Peyer's patch (tissue), 4 donors: ENCODE measurements around the gene LIMS1. TPM values are rescaled to one million over a fixed set of nuclear protein-coding genes. Genes with fewer than 3 reads are reported as not detected.
A peak's percentile ranks its signal among the peaks of the same experiment; 100 is the strongest.

Experiments
- DNase-seq, 3 donors: peaks; one replicate each; pipeline ENCODE4 v3.0.0-alpha.2; 2017 to 2019
- H3K27ac ChIP-seq, 4 donors: fragments of 200-600 bp; sonication (generic); one replicate each; pipeline ENCODE4 v1.5.1; 2016 to 2019
- H3K27me3 ChIP-seq, 2 donors: fragments of 200-600 bp; sonication (generic); one replicate each; pipeline ENCODE4 v1.5.1; 2019
- H3K36me3 ChIP-seq, 3 donors: fragments of 200-600 bp; sonication (generic); one replicate each; pipeline ENCODE4 v1.5.1; 2016 to 2019
- H3K4me1 ChIP-seq, 4 donors: fragments of 200-600 bp; sonication (generic); one replicate each; pipeline ENCODE4 v1.5.1; 2016 to 2019
- H3K4me3 ChIP-seq, 4 donors: fragments of 200-600 bp; sonication (generic); 1 replicate in 3 of 4; 2 replicates in 1 of 4; pipeline ENCODE4 v1.5.1; 2016 to 2019; ENCODE audit warnings: mild to moderate bottlenecking in 1 of 4
- H3K9me3 ChIP-seq, 4 donors: fragments of 200-600 bp; sonication (generic); one replicate each; pipeline ENCODE4 v1.5.1; 2016 to 2019; ENCODE audit warnings: mild to moderate bottlenecking in 1 of 4
- CTCF ChIP-seq, 6 experiments: fragments of 450-650 bp in 4 of 6; fragments of 200-600 bp in 2 of 6; sonication (generic) in 1 of 6; IDR thresholded peaks; one replicate each; pipeline ENCODE4 v1.5.1; 2017 to 2019; ENCODE audit warnings: antibody characterized with exemption in 6 of 6, mild to moderate bottlenecking in 3 of 6, moderate library complexity in 1 of 6
- POLR2A ChIP-seq, 2 donors: fragments of 450-650 bp; IDR thresholded peaks; one replicate each; pipeline ENCODE4 v1.5.1; 2017; ENCODE audit warnings: antibody characterized with exemption in 2 of 2, mild to moderate bottlenecking in 2 of 2, moderate library complexity in 2 of 2
- total RNA-seq, 4 donors: library from RNA; depleted of rRNA; stranded (reverse); fragments of >200 nt; gene quantifications; one replicate each; pipeline ENCODE4 v1.1.0, GENCODE V29; 2016

LIMS1 gene
- total RNA-seq, 4 donors from 2014 or later = 24.2 to 78.4 (median 39.6) TPM

- H3K27me3 ChIP-seq = no peaks in the 10 kb centered on the region
- DNase-seq = no peak
- no peaks in the 10 kb centered on the region for H3K36me3 ChIP-seq
- peak overlapping the region in 1 of 4 donors; percentile 21 for H3K27ac ChIP-seq
- H3K4me1 ChIP-seq = peaks cover 0 to 30% (median 17%) of the 10 kb centered on the region in 4 donors
- no peak overlapping the region for H3K4me3 ChIP-seq
- no peak for TF ChIP-seq CTCF (IDR thresholded peaks at IDR 0.05)
- no peaks in the 10 kb centered on the region for H3K9me3 ChIP-seq
Measured at GRCh38 chr2:108611021-108611420, 76.8 kb downstream of the LIMS1 start.

DNA sequence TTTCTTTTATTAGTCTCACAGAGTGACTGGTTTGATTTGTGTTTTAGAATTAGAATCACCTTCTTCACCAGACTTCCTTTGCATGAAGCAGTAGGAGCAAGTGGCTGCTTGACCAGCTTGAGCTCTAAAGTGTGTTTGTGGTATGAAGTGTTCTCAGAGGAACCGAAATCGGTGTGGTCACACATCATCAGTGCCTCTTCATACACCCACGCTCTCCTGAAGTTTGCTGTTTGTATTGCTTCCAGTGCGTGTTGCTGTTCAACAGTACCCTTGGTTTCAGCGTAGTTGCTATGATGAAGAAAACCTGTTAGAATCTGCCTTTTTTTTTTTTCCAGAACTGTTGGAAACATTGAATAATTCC lies 77.9 kb downstream of the LIMS1 start:
- Histone ChIP-seq H3K9me3 (no peaks in the 10 kb centered on the region), H3K4me3 (peak overlapping the region in 1 of 4 donors; percentile 5), H3K36me3 (no peaks in the 10 kb centered on the region), H3K27ac (peak overlapping the region; percentile 1 to 69 (median 49)), H3K27me3 (no peaks in the 10 kb centered on the region), H3K4me1 (peaks cover 0 to 40% (median 17%) of the 10 kb centered on the region in 4 donors)
- no peak for TF ChIP-seq POLR2A (IDR thresholded peaks at IDR 0.05)
- TF ChIP-seq CTCF (IDR thresholded peaks at IDR 0.05) = no peak
- DNase-seq = peak in 2 of 3 donors; percentile 72 to 80

- Histone ChIP-seq H3K4me1 (peaks cover 0 to 41% (median 19%) of the 10 kb centered on the region in 4 donors), H3K27ac (peak overlapping the region; percentile 36 to 69 (median 68)), H3K9me3 (no peaks in the 10 kb centered on the region), H3K27me3 (no peaks in the 10 kb centered on the region), H3K36me3 (no peaks in the 10 kb centered on the region), H3K4me3 (peak overlapping the region in 2 of 4 donors; percentile 5 to 10)
- peak in 2 of 3 donors; percentile 76 to 84 for DNase-seq
- TF ChIP-seq POLR2A (IDR thresholded peaks at IDR 0.05) = no peak
- TF ChIP-seq CTCF (IDR thresholded peaks at IDR 0.05) = no peak
Measured at GRCh38 chr2:108612514-108613183, 78.4 kb downstream of the LIMS1 start.

DNA sequence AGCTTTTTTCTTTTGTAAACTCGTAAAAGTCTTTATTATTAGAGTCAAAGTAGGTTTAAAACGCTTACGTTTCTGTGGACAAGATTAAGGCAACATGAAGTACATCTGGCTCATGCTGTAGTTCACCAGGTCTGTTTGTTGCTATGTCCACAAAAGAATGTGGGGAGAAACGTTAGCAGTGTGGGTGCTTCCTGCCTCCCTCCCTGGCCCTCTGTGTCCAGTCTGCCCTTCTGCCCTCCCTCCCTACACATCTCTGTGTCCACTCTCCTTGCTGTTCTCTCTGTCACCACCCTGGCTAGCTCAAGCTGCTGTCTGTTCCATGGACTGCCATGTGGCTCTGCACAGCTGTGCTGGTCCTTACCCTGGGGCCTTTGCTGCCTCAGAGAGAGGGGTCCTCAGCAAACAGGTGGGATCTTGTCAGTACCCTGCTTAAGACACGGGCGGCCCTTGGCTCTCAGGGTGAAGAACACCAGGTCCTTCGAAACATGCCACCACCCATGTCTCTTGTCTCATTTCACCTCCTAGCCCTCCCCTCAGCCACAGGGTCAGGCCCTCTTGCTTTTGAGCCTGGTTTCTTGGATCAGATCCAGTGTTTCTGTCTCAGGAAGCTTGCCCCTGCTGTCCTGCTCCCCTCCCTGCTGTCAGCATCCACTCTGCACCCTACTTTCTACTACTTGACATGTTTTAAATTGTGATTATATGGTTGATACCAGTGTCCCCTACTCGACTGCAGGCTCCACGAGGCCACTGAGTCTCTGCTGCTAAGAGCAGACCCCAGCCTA lies 79.2 kb downstream of the LIMS1 start:
- Histone ChIP-seq H3K27ac (peak overlapping the region; percentile 36 to 69 (median 68)), H3K4me3 (no peak overlapping the region), H3K36me3 (no peaks in the 10 kb centered on the region), H3K27me3 (no peaks in the 10 kb centered on the region), H3K9me3 (no peaks in the 10 kb centered on the region), H3K4me1 (peaks cover 0 to 41% (median 20%) of the 10 kb centered on the region in 4 donors)
- TF ChIP-seq CTCF (IDR thresholded peaks at IDR 0.05) (no peak), POLR2A (IDR thresholded peaks at IDR 0.05) (no peak)
- DNase-seq = no peak

- Histone ChIP-seq H3K36me3 (no peaks in the 10 kb centered on the region), H3K4me1 (peaks cover 0 to 39% (median 20%) of the 10 kb centered on the region in 4 donors), H3K4me3 (no peak overlapping the region), H3K27ac (no peak overlapping the region), H3K27me3 (no peaks in the 10 kb centered on the region), H3K9me3 (no peaks in the 10 kb centered on the region)
- TF ChIP-seq POLR2A (IDR thresholded peaks at IDR 0.05) (no peak), CTCF (IDR thresholded peaks at IDR 0.05) (no peak)
- DNase-seq = no peak
Measured at GRCh38 chr2:108614043-108614545, 79.8 kb downstream of the LIMS1 start.
